GM12878 (cell line): ENCODE measurements around the gene IQCH. TPM values are rescaled to one million over a fixed set of nuclear protein-coding genes. Genes with fewer than 3 reads are reported as not detected.

Source experiments
- ATAC-seq: fragments of 200-7000 bp; cut with Tn5 transposase; 3 replicates; pipeline ENCODE4 v1.9.1; 2020; ENCODE audit warnings: mild to moderate bottlenecking, moderate library complexity
- BruUV-seq: library from RNA; stranded (reverse); fragments of 400-500 nt; replicated peaks from 2 replicates; lab custom pipeline; 2021; lab: Mats Ljungman, UMichigan
- CTCF ChIA-PET: fragments of 300-600 bp; sonication (Branson Sonifier 250); formaldehyde crosslinking; extraction: SDS; loops from one replicate; lab custom pipeline; 2021; ENCODE audit warnings: inconsistent platforms; lab: Yijun Ruan, JAX
- POLR2A ChIA-PET: fragments of 350-600 bp; formaldehyde crosslinking; extraction: SDS; loops from one replicate; lab custom pipeline; 2021; ENCODE audit warnings: inconsistent platforms; lab: Charles Lee
- RAD21 ChIA-PET: fragments of 300-600 bp; sonication (Branson Sonifier 250); formaldehyde crosslinking; loops from one replicate; lab custom pipeline; 2023; ENCODE audit warnings: antibody characterized with exemption; ENCODE audit not compliant: unreplicated experiment; lab: Charles Lee
- SMC1A ChIA-PET: fragments of 300-600 bp; sonication (Branson Sonifier 250); formaldehyde crosslinking; loops from one replicate; lab custom pipeline; 2023; ENCODE audit not compliant: unreplicated experiment, uncharacterized antibody; lab: Charles Lee
- DNase-seq: peaks from one replicate; pipeline ENCODE4 v3.0.0-alpha.2; 2011; ENCODE audit warnings: low read depth, low spot score
- FAIRE-seq: peaks from 3 replicates; lab custom pipeline; 2011; peaks lifted over from hg19 to GRCh38; lab: Jason Lieb, UNC
- H2AFZ ChIP-seq: 2 replicates; pipeline ENCODE4 v1.6.0; 2011; ENCODE audit warnings: low read depth, low read length, control low read depth; ENCODE audit not compliant: control insufficient read depth
- H3K27ac ChIP-seq: 2 replicates; pipeline ENCODE4 v1.5.1; 2011; ENCODE audit warnings: control low read depth; ENCODE audit not compliant: control insufficient read depth, insufficient read depth
- H3K27me3 ChIP-seq, 2 experiments: replicated peaks in 1 of 2; 2 replicates each; pipeline versions ENCODE4 v1.6.0 to v1.6.1; 2011; ENCODE audit warnings: low read length in 1 of 2; ENCODE audit not compliant: control insufficient read depth in 2 of 2, insufficient read depth in 2 of 2
- H3K36me3 ChIP-seq, 2 experiments: 2 replicates each; pipeline ENCODE4 v1.5.1; 2011; ENCODE audit warnings: low read length in 1 of 2; ENCODE audit not compliant: control insufficient read depth in 2 of 2, insufficient read depth in 2 of 2
- H3K4me1 ChIP-seq: 2 replicates; pipeline ENCODE4 v1.6.1; 2011; ENCODE audit warnings: mild to moderate bottlenecking, low read length, moderate library complexity, mixed read lengths; ENCODE audit not compliant: control insufficient read depth, insufficient read depth
- H3K4me2 ChIP-seq: 2 replicates; pipeline ENCODE4 v1.6.0; 2011; ENCODE audit warnings: control low read depth; ENCODE audit not compliant: control insufficient read depth, insufficient read depth
- H3K4me3 ChIP-seq: fragments of 200-600 bp; sonication (generic); 2 replicates; pipeline ENCODE4 v1.5.1; 2016
- H3K79me2 ChIP-seq: 2 replicates; pipeline ENCODE4 v1.6.0; 2011; ENCODE audit warnings: low read length; ENCODE audit not compliant: control insufficient read depth, insufficient read depth
- H3K9ac ChIP-seq: 2 replicates; pipeline ENCODE4 v1.8.0; 2011; ENCODE audit warnings: low read length, control low read depth, mixed read lengths; ENCODE audit not compliant: control insufficient read depth, insufficient read depth
- H3K9me3 ChIP-seq: replicated peaks from 3 replicates; pipeline ENCODE4 v1.5.1; 2011; ENCODE audit warnings: mild to moderate bottlenecking, low read length; ENCODE audit not compliant: control insufficient read depth, insufficient read depth
- H4K20me1 ChIP-seq: 2 replicates; pipeline ENCODE4 v1.6.0; 2011; ENCODE audit not compliant: control insufficient read depth, insufficient read depth
- ATF7 ChIP-seq: fragments of 450-650 bp; IDR thresholded peaks from 2 replicates; pipeline ENCODE4 v1.6.1; 2016; ENCODE audit warnings: low read depth, mild to moderate bottlenecking
- JUNB ChIP-seq: IDR thresholded peaks from 2 replicates; pipeline ENCODE4 v1.6.1; 2016; ENCODE audit warnings: antibody characterized with exemption, mild to moderate bottlenecking
- KDM1A ChIP-seq: fragments of 200-600 bp; sonication (generic); IDR thresholded peaks from 2 replicates; pipeline ENCODE4 v1.6.1; 2016; ENCODE audit warnings: borderline replicate concordance
- LARP7 ChIP-seq: fragments of 450-650 bp; IDR thresholded peaks from 2 replicates; pipeline ENCODE4 v1.6.1; 2017; ENCODE audit warnings: mild to moderate bottlenecking
- NFIC ChIP-seq: IDR thresholded peaks from 2 replicates; pipeline ENCODE4 v1.6.1; 2012; ENCODE audit warnings: low read depth, mild to moderate bottlenecking, inconsistent platforms, low read length, moderate library complexity
- PAX5 ChIP-seq: IDR thresholded peaks from 2 replicates; pipeline ENCODE4 v1.6.1; 2011; ENCODE audit warnings: low read depth, low read length, borderline replicate concordance
- RUNX3 ChIP-seq: IDR thresholded peaks from 2 replicates; pipeline ENCODE4 v1.6.1; 2012; ENCODE audit warnings: low read length, inconsistent platforms
- YY1 ChIP-seq: IDR thresholded peaks from 2 replicates; pipeline ENCODE4 v1.6.1; 2011; ENCODE audit warnings: low read depth, mild to moderate bottlenecking, low read length
- WGBS: methylation state at CpG from one replicate; pipeline ENCODE4 v1.1.6; 2016; ENCODE audit warnings: low lambda C conversion rate; ENCODE audit not compliant: insufficient replicate concordance, insufficient coverage; ENCODE audit errors: missing lambda C conversion rate; 5-methylcytosine and 5-hydroxymethylcytosine counted together
- in situ Hi-C: fragments of 300-500 bp; cut with MboI; formaldehyde crosslinking; loops from 9 replicates; pipeline ENCODE4 v1.14.3; 2018; ENCODE audit warnings: mixed read lengths
- intact Hi-C: fragments of 100-400 bp; cut with micrococcal nuclease; formaldehyde crosslinking; loops from one replicate; pipeline ENCODE4 v1.14.2; 2022; ENCODE audit not compliant: unreplicated experiment
- polyA plus RNA-seq, 11 experiments: library from polyadenylated mRNA; depleted of rRNA in 4 of 11; unstranded in 6 of 11; stranded (reverse) in 5 of 11; fragments of >200 nt; fragmentation: Nextera tagmentation in 4 of 11; fragmentation: Illumina TruSeq in 1 of 11; extraction: Ambion mirVana in 4 of 11; extraction: Trizol in 1 of 11; gene quantifications; 1 replicate in 1 of 11; 2 replicates in 10 of 11; pipeline versions ENCODE4 v1.2.1 to v1.2.3, GENCODE V29; 2011 to 2016; ENCODE audit warnings: inconsistent platforms in 2 of 11, missing spikeins in 2 of 11, low read depth in 1 of 11
- total RNA-seq, 4 experiments: library from RNA; depleted of rRNA in 3 of 4; stranded (reverse); fragments of >200 nt in 3 of 4; fragmentation: Illumina TruSeq in 1 of 4; extraction: Trizol in 1 of 4; gene quantifications; 2 replicates each; pipeline versions ENCODE4 v1.2.1 to v1.2.3, GENCODE V29; 2013 to 2021
- TF ChIP-seq, protein P1 (sequence below): IDR thresholded peaks from 2 replicates; pipeline ENCODE4 v1.6.1; 2012; ENCODE audit warnings: improper control_type of control experiment, low read depth, low read length; ENCODE audit not compliant: insufficient replicate concordance
- TF ChIP-seq, protein P2 (sequence below): fragments of 450-650 bp; IDR thresholded peaks from 2 replicates; pipeline ENCODE4 v1.6.1; 2017; ENCODE audit warnings: mild to moderate bottlenecking, low read depth, inconsistent platforms; ENCODE audit not compliant: poor library complexity, severe bottlenecking

The IQCH gene
- total and polyA plus RNA-seq, 10 of the 15 experiments (the other 5 are each of a cell fraction or from before 2014, with no cell fraction given), result 0.29 to 1.3 (median 0.99) TPM

DNA sequence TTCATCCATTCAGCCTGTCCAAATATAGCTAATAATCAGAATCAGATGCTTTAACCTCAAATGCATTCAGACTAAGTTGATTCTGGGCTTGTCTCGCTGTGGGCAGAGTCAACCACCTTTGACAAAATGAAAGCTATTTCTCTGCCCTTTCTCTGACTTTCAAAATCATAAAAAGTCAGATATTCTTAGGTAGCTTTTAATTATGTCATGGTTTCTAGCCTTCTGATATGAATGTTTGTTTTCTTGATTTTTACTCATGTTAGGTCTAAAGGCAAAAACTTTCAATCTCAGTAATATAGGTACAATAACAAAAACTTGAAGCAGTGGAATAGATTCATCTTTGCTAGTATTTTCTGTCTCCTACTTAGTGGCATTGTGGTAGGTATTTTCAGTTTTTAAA lies 241.0 kb downstream of the IQCH start:
- in situ Hi-C loops, result no loop called here

More for the DNA sequence above, 241.0 kb downstream of the IQCH start:
- no peaks in the 10 kb centered on the region for H4K20me1 ChIP-seq
- no peak overlapping the region for H3K4me3 ChIP-seq
- intact Hi-C loops, result no loop called here
- no peak overlapping the region for H3K4me2 ChIP-seq
- no peaks in the 10 kb centered on the region for H3K27me3 ChIP-seq
- WGBS, result 0% methylated on average over 1 of the region's 1 CpG
- no TSS peak for BruUV-seq
- POLR2A ChIA-PET, result interaction anchor here (1.0 to 2.2 kb wide), 2 partner anchors 13 to 20 kb away, joined by 3 to 4 read pairs; no protein-coding TSS in a partner anchor
- H3K9me3 ChIP-seq, result no peaks in the 10 kb centered on the region
- DNase-seq (no peak), ATAC-seq (peak; percentile 52)
- H3K4me1 ChIP-seq, result 0 out of 2 replicates have a peak, but pooled peaks cover 3% of the 10 kb centered on the region
- no peak overlapping the region for H2AFZ ChIP-seq
- TF ChIP-seq PAX5 (no peak), ATF7 (peak; percentile 30; the same call in 1 of the 2 replicates), NFIC (0 out of 2 replicates have a peak, but pooled peaks have one; percentile 33), YY1 (no peak), RUNX3 (peak; percentile 37; the same call in 1 of the 2 replicates), LARP7 (no peak), KDM1A (no peak), JUNB (peak; percentile 78)
- TF ChIP-seq, protein P1, sequence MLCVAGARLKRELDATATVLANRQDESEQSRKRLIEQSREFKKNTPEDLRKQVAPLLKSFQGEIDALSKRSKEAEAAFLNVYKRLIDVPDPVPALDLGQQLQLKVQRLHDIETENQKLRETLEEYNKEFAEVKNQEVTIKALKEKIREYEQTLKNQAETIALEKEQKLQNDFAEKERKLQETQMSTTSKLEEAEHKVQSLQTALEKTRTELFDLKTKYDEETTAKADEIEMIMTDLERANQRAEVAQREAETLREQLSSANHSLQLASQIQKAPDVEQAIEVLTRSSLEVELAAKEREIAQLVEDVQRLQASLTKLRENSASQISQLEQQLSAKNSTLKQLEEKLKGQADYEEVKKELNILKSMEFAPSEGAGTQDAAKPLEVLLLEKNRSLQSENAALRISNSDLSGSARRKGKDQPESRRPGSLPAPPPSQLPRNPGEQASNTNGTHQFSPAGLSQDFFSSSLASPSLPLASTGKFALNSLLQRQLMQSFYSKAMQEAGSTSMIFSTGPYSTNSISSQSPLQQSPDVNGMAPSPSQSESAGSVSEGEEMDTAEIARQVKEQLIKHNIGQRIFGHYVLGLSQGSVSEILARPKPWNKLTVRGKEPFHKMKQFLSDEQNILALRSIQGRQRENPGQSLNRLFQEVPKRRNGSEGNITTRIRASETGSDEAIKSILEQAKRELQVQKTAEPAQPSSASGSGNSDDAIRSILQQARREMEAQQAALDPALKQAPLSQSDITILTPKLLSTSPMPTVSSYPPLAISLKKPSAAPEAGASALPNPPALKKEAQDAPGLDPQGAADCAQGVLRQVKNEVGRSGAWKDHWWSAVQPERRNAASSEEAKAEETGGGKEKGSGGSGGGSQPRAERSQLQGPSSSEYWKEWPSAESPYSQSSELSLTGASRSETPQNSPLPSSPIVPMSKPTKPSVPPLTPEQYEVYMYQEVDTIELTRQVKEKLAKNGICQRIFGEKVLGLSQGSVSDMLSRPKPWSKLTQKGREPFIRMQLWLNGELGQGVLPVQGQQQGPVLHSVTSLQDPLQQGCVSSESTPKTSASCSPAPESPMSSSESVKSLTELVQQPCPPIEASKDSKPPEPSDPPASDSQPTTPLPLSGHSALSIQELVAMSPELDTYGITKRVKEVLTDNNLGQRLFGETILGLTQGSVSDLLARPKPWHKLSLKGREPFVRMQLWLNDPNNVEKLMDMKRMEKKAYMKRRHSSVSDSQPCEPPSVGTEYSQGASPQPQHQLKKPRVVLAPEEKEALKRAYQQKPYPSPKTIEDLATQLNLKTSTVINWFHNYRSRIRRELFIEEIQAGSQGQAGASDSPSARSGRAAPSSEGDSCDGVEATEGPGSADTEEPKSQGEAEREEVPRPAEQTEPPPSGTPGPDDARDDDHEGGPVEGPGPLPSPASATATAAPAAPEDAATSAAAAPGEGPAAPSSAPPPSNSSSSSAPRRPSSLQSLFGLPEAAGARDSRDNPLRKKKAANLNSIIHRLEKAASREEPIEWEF, result no peak
- TF ChIP-seq, protein P2, sequence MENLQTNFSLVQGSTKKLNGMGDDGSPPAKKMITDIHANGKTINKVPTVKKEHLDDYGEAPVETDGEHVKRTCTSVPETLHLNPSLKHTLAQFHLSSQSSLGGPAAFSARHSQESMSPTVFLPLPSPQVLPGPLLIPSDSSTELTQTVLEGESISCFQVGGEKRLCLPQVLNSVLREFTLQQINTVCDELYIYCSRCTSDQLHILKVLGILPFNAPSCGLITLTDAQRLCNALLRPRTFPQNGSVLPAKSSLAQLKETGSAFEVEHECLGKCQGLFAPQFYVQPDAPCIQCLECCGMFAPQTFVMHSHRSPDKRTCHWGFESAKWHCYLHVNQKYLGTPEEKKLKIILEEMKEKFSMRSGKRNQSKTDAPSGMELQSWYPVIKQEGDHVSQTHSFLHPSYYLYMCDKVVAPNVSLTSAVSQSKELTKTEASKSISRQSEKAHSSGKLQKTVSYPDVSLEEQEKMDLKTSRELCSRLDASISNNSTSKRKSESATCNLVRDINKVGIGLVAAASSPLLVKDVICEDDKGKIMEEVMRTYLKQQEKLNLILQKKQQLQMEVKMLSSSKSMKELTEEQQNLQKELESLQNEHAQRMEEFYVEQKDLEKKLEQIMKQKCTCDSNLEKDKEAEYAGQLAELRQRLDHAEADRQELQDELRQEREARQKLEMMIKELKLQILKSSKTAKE, result peak; percentile 18
- TF ChIP-seq, all 136 proteins: peak for 5
- Histone ChIP-seq H3K27ac (no peak overlapping the region), H3K79me2 (no peaks in the 10 kb centered on the region), H3K9ac (no peak overlapping the region), H3K36me3 (no peaks in the 10 kb centered on the region)
- ChIA-PET SMC1A (interaction anchor here (0.7 to 2.1 kb wide), 6 partner anchors 11 to 243 kb away, joined by 3 to 7 read pairs (median 3); no protein-coding TSS in a partner anchor), RAD21 (no interaction called here), CTCF (interaction anchor here (1.0 to 1.9 kb wide), 7 partner anchors 38 to 592 kb away, joined by 3 to 13 read pairs (median 4); no protein-coding TSS in a partner anchor)
- peak; percentile 41 for FAIRE-seq
